K562 (cell line): ENCODE measurements around the gene SOX21. TPM values are rescaled to one million over a fixed set of nuclear protein-coding genes. Genes with fewer than 3 reads are reported as not detected.

Source experiments
- AFF4 ChIP-seq: sonication (generic); formaldehyde crosslinking; IDR thresholded peaks from 2 replicates; pipeline ENCODE4 v1.8.0; 2023; ENCODE audit warnings: mild to moderate bottlenecking, missing genetic modification reagents
- BCL6 ChIP-seq: fragments of 250-450 bp; sonication (Bioruptor Pico); IDR thresholded peaks from 2 replicates; pipeline ENCODE4 v1.4.0; 2020
- ELF2 ChIP-seq: fragments of 250-450 bp; sonication (Bioruptor Pico); IDR thresholded peaks from 2 replicates; pipeline ENCODE4 v1.5.0; 2021; ENCODE audit warnings: mild to moderate bottlenecking
- FOXK2 ChIP-seq, 2 experiments: fragments of 450-650 bp; IDR thresholded peaks in 1 of 2; conservative IDR thresholded peaks in 1 of 2; 2 replicates each; pipeline ENCODE4 v1.6.1; 2016; ENCODE audit warnings: low read depth in 2 of 2, mild to moderate bottlenecking in 1 of 2
- GATAD2A ChIP-seq: fragments of 450-650 bp; IDR thresholded peaks from 2 replicates; pipeline ENCODE4 v1.6.1; 2017
- HCFC1 ChIP-seq: IDR thresholded peaks from 2 replicates; pipeline ENCODE4 v1.6.1; 2012; ENCODE audit warnings: low read depth, low read length, improper control_type of control experiment
- HDAC2 ChIP-seq: fragments of 450-650 bp; IDR thresholded peaks from 2 replicates; pipeline ENCODE4 v1.6.1; 2016; ENCODE audit warnings: mild to moderate bottlenecking
- KAT7 ChIP-seq: sonication (generic); formaldehyde crosslinking; IDR thresholded peaks from 2 replicates; pipeline ENCODE4 v1.8.0; 2022; ENCODE audit warnings: missing genetic modification reagents, mild to moderate bottlenecking, borderline replicate concordance
- KDM1A ChIP-seq, 2 experiments: fragments of 450-650 bp; IDR thresholded peaks; 2 replicates each; pipeline ENCODE4 v1.6.1; 2016; ENCODE audit warnings: mild to moderate bottlenecking in 2 of 2
- MAZ ChIP-seq, 2 experiments: fragments of 450-650 bp in 1 of 2; sonication (generic) in 1 of 2; formaldehyde crosslinking; IDR thresholded peaks in 1 of 2; conservative IDR thresholded peaks in 1 of 2; 2 replicates each; pipeline versions ENCODE4 v1.4.0 to v1.5.0; 2020; ENCODE audit warnings: mild to moderate bottlenecking in 1 of 2, missing genetic modification reagents in 1 of 2
- NFE2L1 ChIP-seq: fragments of 450-650 bp; IDR thresholded peaks from 2 replicates; pipeline ENCODE4 v1.6.1; 2016; ENCODE audit warnings: missing genetic modification characterization, low read depth, mild to moderate bottlenecking, missing compliant biosample characterization, moderate library complexity, borderline replicate concordance
- NFIC ChIP-seq: fragments of 450-650 bp; IDR thresholded peaks from 2 replicates; pipeline ENCODE4 v1.6.1; 2017; ENCODE audit warnings: mild to moderate bottlenecking, inconsistent platforms
- POLR2A ChIP-seq: fragments of 450-650 bp; conservative IDR thresholded peaks from 2 replicates; pipeline ENCODE4 v1.6.1; 2016
- POLR2AphosphoS5 ChIP-seq: IDR thresholded peaks from 2 replicates; pipeline ENCODE4 v1.6.1; 2011; ENCODE audit warnings: mild to moderate bottlenecking, low read depth, low read length, moderate library complexity; ENCODE audit not compliant: control insufficient read depth, insufficient read depth
- RCOR1 ChIP-seq, 2 experiments: IDR thresholded peaks; 2 replicates each; pipeline ENCODE4 v1.6.1; 2012; ENCODE audit warnings: low read depth in 2 of 2, low read length in 2 of 2, borderline replicate concordance in 1 of 2, improper control_type of control experiment in 1 of 2
- SIN3A ChIP-seq, 2 experiments: fragments of 150-350 bp in 1 of 2; IDR thresholded peaks; 2 replicates each; pipeline ENCODE4 v1.6.1; 2011 to 2016; ENCODE audit warnings: borderline replicate concordance in 2 of 2, low read depth in 2 of 2, low read length in 2 of 2, mild to moderate bottlenecking in 2 of 2, moderate library complexity in 2 of 2; ENCODE audit not compliant: control insufficient read depth in 1 of 2
- SMC3 ChIP-seq: conservative IDR thresholded peaks from 2 replicates; pipeline ENCODE4 v1.6.1; 2011; ENCODE audit warnings: low read depth, low read length, improper control_type of control experiment; ENCODE audit not compliant: insufficient read depth
- SOX6 ChIP-seq: fragments of 450-650 bp; IDR thresholded peaks from 2 replicates; pipeline ENCODE4 v1.6.1; 2014; ENCODE audit warnings: mild to moderate bottlenecking
- TAF7 ChIP-seq: fragments of 450-650 bp; IDR thresholded peaks from 2 replicates; pipeline ENCODE4 v1.6.1; 2016; ENCODE audit warnings: missing genetic modification characterization, missing compliant biosample characterization
- TEAD4 ChIP-seq, 2 experiments: sonication (generic) in 1 of 2; formaldehyde crosslinking in 1 of 2; IDR thresholded peaks; 2 replicates each; pipeline versions ENCODE4 v1.6.1 to v1.8.0; 2012 to 2022; ENCODE audit warnings: borderline replicate concordance in 1 of 2, inconsistent platforms in 1 of 2, low read length in 1 of 2, mild to moderate bottlenecking in 1 of 2, missing genetic modification reagents in 1 of 2
- UBTF ChIP-seq, 2 experiments: IDR thresholded peaks; 2 replicates each; pipeline ENCODE4 v1.6.1; 2012; ENCODE audit warnings: improper control_type of control experiment in 2 of 2, low read depth in 2 of 2, low read length in 2 of 2, borderline replicate concordance in 1 of 2
- ZNF121 ChIP-seq: sonication (generic); formaldehyde crosslinking; conservative IDR thresholded peaks from 2 replicates; pipeline ENCODE4 v1.8.0; 2022; ENCODE audit warnings: missing genetic modification reagents
- polyA plus RNA-seq, 8 experiments: library from polyadenylated mRNA; depleted of rRNA in 4 of 8; stranded (reverse) in 5 of 8; unstranded in 3 of 8; fragments of >200 nt; fragmentation: Nextera tagmentation in 2 of 8; fragmentation: Illumina TruSeq in 1 of 8; extraction: Ambion mirVana in 2 of 8; extraction: Trizol in 1 of 8; gene quantifications; 2 replicates each; pipeline versions ENCODE4 v1.2.1 to v1.2.3, GENCODE V29; 2011 to 2014; ENCODE audit warnings: inconsistent platforms in 1 of 8, missing spikeins in 1 of 8
- total RNA-seq, 7 experiments: library from RNA; depleted of rRNA in 6 of 7; stranded (reverse); fragments of >200 nt in 6 of 7; fragmentation: Illumina TruSeq in 2 of 7; extraction: Trizol in 2 of 7; gene quantifications; 2 replicates each; pipeline versions ENCODE4 v1.2.1 to v1.2.3, GENCODE V29; 2011 to 2021; ENCODE audit warnings: low replicate concordance in 1 of 7

SOX21 gene
- total and polyA plus RNA-seq, 9 of the 15 experiments (the other 6 are each of a cell fraction or from before 2014, with no cell fraction given), result 0.07 TPM; not detected in 8

- TF ChIP-seq MAZ (CRISPR knock-in tag; conservative IDR thresholded peaks at IDR 0.05 in 1 of 2, IDR thresholded peaks at IDR 0.05 in 1 of 2), result peak in 1 of 2 experiments; percentile 44; a peak in 1 of 4 replicates
- peak; percentile 50; the same call in 1 of the 2 replicates for TF ChIP-seq POLR2A
- TF ChIP-seq SOX6, result peak; percentile 88
- TF ChIP-seq HCFC1, result no peak
- peak; percentile 78; the same call in 1 of the 2 replicates for TF ChIP-seq HDAC2
- peak; percentile 64 for TF ChIP-seq NFIC
- 0 out of 4 replicates have a peak, but pooled peaks of 1 of the 2 experiments have one; percentile 22 for TF ChIP-seq UBTF (IDR thresholded peaks at IDR 0.05; ENCODE audit: borderline replicate concordance in 1 of 2, low read depth in 2 of 2, low read length in 2 of 2)
- peak in 1 of 2 experiments; percentile 74; a peak in 2 of 4 replicates for TF ChIP-seq RCOR1 (IDR thresholded peaks at IDR 0.05; ENCODE audit: borderline replicate concordance in 1 of 2, low read depth in 2 of 2, low read length in 2 of 2)
- peak; percentile 59; the same call in 1 of the 2 replicates for TF ChIP-seq BCL6 (CRISPR knock-in tag)
- TF ChIP-seq KDM1A (IDR thresholded peaks at IDR 0.05), result peak; percentile 71 to 75
- no peak for TF ChIP-seq ZNF121 (CRISPR knock-in tag)
- TF ChIP-seq TAF7 (tag), result no peak
- no peak for TF ChIP-seq NFE2L1 (tag)
- no peak for TF ChIP-seq SMC3
- TF ChIP-seq KAT7 (CRISPR knock-in tag), result peak; percentile 37; the same call in 1 of the 2 replicates
- peak; percentile 20 to 54; a peak in 2 of 4 replicates for TF ChIP-seq FOXK2 (conservative IDR thresholded peaks at IDR 0.05 in 1 of 2, IDR thresholded peaks at IDR 0.05 in 1 of 2; ENCODE audit: low read depth in 2 of 2)
- TF ChIP-seq GATAD2A, result peak; percentile 41; the same call in 1 of the 2 replicates
- TF ChIP-seq ELF2 (CRISPR knock-in tag), result no peak
- no peak for TF ChIP-seq SIN3A (IDR thresholded peaks at IDR 0.05; ENCODE audit: borderline replicate concordance in 2 of 2, control insufficient read depth in 1 of 2, low read depth in 2 of 2, low read length in 2 of 2)
- peak; percentile 93 for TF ChIP-seq TEAD4 (IDR thresholded peaks at IDR 0.05; ENCODE audit: low read length)
- no peak for TF ChIP-seq TEAD4 (CRISPR knock-in tag; IDR thresholded peaks at IDR 0.05; ENCODE audit: borderline replicate concordance)
- TF ChIP-seq POLR2AphosphoS5, result peak; percentile 49; the same call in 1 of the 2 replicates
- TF ChIP-seq AFF4 (CRISPR knock-in tag), result 0 out of 2 replicates have a peak, but pooled peaks have one; percentile 32
Observed at GRCh38 chr13:94662274-94662945, 49.9 kb downstream of the SOX21 start (continued).
